Fibroblast of pulmonary artery (primary cell): ENCODE data around the gene TMCC1.
A peak's percentile ranks its signal among the peaks of the same experiment; 100 is the strongest.
"Not testable (repeated sequence)": the region's sequence is repeated elsewhere in the genome, so short reads cannot be mapped to it uniquely, and the experiment has no call there.

ENCODE experiments used
- DNase-seq: peaks from one replicate; pipeline ENCODE4 v3.0.0-alpha.2; 2010; ENCODE audit warnings: low read depth
- H3K4me3 ChIP-seq: replicated peaks from 2 replicates; pipeline ENCODE4 v1.5.1; 2011; ENCODE audit warnings: low read depth, mild to moderate bottlenecking, control low read depth, low read length, moderate library complexity
- TF ChIP-seq, protein P1 (sequence below): IDR thresholded peaks from 2 replicates; pipeline ENCODE4 v1.5.1; 2011; ENCODE audit warnings: mild to moderate bottlenecking, control low read depth, low read length, inconsistent platforms; ENCODE audit errors: missing control alignments

The TMCC1 gene

DNA sequence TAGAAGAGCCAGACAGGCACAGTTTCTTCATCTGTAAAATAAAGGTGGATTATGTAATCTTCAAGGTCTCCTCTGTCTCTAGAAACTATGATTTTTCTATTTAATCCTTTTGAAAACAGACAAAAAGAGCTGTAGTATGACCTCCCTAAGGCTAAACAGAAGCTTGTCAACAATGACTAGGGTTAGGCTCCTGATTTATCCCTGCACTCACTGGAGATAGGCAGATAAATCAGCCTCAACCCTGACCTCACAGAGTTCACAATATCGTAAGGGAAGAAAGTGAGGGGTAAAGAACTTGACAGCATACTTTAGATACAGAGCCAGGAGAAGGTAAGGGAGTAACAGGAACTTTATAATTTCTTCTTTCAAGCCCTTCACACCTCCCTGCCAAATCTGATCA is 124.8 kb downstream of the TMCC1 start:
- no peak for DNase-seq
- TF ChIP-seq, protein P1, sequence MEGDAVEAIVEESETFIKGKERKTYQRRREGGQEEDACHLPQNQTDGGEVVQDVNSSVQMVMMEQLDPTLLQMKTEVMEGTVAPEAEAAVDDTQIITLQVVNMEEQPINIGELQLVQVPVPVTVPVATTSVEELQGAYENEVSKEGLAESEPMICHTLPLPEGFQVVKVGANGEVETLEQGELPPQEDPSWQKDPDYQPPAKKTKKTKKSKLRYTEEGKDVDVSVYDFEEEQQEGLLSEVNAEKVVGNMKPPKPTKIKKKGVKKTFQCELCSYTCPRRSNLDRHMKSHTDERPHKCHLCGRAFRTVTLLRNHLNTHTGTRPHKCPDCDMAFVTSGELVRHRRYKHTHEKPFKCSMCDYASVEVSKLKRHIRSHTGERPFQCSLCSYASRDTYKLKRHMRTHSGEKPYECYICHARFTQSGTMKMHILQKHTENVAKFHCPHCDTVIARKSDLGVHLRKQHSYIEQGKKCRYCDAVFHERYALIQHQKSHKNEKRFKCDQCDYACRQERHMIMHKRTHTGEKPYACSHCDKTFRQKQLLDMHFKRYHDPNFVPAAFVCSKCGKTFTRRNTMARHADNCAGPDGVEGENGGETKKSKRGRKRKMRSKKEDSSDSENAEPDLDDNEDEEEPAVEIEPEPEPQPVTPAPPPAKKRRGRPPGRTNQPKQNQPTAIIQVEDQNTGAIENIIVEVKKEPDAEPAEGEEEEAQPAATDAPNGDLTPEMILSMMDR = no peak
- no peak overlapping the region for H3K4me3 ChIP-seq

DNA sequence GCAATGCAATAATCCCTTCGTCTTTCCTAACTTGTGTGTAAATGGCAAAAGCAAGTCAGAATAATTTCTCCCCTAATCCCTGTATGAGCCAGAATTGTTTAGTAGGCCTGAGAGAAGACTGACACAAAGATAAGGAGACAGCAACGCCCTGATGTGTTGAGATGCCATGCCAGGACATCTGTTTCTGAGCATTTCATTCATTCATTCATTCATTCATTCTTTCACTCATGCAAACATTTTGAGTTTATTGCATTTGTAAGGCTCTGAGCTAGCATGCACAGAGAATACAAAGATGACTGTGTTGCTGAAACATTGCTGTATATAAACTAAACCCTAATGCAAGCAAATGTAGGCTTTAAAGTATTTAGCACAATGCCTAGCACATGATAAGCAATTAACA is 127.4 kb downstream of the TMCC1 start:
- no peak for DNase-seq
- TF ChIP-seq, protein P1 = no peak
- H3K4me3 ChIP-seq = no peak overlapping the region

DNA sequence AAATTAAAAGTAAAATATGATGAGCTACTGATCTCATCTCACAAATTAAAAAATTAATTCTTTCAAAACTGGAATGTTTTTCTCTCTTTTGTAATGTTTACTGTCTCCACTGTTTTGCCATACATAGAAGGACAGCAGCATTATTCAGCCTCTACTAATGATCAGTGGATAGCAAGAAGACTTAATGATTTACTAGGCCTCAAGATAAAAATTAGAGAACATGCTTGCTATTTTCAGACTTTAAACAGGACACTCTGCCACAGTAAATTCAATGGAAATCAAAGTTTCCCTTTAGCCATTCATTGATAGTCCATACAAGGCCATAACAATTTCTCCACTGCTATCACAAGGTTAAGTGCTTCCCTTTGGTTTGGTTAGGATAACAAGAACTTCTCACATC is 129.4 kb downstream of the TMCC1 start:
- H3K4me3 ChIP-seq = no peak overlapping the region
- TF ChIP-seq, protein P1 = no peak
- DNase-seq = no peak

DNA sequence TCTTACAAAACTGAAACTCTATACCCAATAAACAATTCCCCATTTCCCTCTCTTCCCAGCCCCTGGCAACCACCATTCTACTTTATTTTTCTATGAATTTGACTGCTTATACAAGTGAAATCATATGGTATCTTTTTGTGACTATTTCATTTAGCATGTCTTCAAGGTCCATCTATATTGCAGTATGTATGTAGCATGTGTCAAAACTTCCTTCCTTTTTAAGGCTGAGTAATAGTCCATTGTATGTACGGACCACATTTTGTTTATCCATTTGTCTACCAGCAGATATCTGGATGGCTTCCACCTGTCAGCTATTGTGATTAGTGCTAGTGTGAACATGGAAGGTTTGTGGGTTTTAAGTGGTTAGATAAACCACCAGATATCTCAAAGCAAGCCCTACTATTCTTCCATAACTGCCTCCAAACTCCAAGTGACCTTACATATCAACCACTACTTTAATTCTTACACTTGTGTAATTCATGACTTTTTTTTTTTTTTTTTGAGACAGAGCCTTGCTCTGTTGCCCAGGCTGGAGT is 134.7 kb downstream of the TMCC1 start:
- no peak for DNase-seq
- H3K4me3 ChIP-seq = no peak overlapping the region
- TF ChIP-seq, protein P1 = no peak

DNA sequence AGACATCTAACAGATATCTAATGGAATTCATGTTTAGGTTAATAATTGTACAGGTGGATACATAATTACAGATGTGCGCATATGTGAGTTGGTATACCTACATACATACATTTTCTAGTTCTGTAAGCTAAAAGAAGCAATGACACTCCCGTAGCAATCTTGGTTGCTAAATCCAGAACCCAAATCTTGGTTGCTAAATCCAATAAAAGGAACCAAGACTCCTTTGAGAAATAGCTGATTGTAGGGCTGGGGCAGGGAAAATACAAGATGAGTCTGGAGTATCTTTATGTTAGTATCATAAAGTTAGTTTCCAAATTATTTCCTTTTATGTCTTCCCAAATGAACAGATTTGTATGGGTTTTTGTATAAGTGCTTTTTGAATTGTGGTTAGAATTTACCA is 135.2 kb downstream of the TMCC1 start:
- TF ChIP-seq, protein P1 = no peak
- no peak for DNase-seq
- H3K4me3 ChIP-seq = no peak overlapping the region

DNA sequence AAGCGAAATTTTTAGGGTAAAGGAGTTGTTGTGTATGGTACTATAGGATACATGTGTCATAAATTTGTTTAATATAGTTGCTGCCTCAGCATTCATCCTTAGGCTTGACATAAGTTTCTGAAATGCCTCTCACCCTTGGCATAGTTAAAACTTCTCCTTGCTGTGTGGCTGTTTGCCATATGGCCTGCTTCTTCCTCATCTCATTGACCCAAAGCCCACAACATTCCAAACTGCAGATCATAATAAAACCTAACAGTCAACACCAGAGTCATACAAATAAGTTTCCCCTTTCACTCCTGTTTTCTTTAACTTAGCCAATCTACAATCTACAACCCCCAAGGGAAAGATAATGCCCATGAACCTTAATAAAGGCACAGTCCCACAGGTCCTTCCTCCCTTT is 136.6 kb downstream of the TMCC1 start:
- H3K4me3 ChIP-seq = no peak overlapping the region
- peak; percentile 41 for DNase-seq
- TF ChIP-seq, protein P1 = no peak

DNA sequence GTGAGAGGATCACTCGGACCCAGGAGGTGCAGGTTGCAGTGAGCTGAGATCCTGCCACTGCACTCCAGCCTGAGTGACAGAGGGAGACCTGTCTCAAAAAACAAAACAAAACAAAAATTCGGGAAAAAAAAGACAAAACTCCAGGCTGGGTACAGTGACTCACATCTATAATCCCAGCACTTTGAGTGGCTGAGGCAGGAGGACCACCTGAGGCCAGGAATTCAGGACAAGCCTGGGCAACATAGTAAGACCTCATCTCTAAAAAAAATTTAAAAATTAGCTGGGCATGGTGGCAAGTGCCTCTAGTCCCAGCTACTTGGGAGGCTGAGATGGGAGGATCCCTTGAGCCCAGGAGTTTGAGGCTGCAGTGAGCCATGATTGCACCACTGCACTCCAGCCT is 142.4 kb downstream of the TMCC1 start:
- not testable (repeated sequence) for H3K4me3 ChIP-seq, DNase-seq
